DOHH2 (cell line): ENCODE results near the gene TSPYL1.

ENCODE experiments used
- CTCF ChIP-seq: fragments of 200-600 bp; sonication (generic); IDR thresholded peaks from one replicate; pipeline ENCODE4 v1.5.1; 2014; ENCODE audit warnings: antibody characterized with exemption, mild to moderate bottlenecking, low read depth, low read length; ENCODE audit not compliant: poor library complexity, severe bottlenecking
- EZH2phosphoT487 ChIP-seq: fragments of 200-600 bp; sonication (generic); IDR thresholded peaks from 2 replicates; pipeline ENCODE4 v1.6.1; 2017; ENCODE audit warnings: borderline replicate concordance, mild to moderate bottlenecking, antibody characterized with exemption, low read length, moderate library complexity, mixed read lengths

DNA sequence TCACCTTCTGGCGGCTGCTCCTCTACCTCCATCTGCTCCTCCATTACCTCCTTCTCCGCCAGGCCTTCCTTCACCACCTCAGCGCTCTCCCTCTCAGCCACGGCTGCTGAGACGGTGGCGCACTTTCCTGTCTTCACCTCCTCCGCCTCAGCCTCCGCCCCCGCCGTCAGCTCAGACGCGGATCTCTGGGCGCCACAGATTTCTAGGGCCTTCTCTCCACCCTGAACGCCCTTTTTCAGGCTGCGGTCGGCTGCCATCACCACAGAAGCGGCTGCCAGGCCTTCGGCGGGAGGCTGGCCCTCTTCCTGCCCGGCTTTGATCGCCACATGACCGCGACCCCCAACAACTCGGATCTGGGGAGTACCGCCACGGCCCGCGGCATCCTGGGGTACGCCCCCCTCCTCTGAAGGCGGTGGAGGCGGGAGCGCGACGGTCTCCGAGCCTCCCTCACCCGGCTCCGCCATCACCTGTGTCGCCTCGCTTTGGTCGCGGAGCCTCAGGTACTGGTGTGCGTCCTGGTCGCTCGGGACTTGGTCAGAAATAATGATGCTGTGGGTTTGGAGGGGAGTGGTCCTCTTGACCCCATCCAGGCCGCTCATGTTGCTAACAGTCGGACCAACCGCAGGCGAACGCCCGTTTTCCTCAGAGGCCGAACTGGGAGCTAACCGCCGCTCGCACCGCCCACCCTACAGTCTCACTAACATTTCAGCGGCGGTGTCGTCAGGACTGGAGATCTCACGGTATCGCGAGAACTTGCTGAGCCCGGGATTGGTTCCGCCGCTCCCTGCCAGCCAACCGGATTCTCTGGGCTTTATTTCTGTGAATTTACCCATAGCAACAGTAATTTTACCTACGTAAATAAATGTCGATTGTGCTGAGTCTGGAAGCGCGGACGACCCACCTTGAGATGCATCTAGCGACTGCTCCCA is at the start of gene TSPYL1:
- no peak for TF ChIP-seq CTCF
- TF ChIP-seq EZH2phosphoT487, result no peak
